GM19099 (cell line): ENCODE data around the gene CCT3.

Experiments used
- POLR2A ChIP-seq: IDR thresholded peaks from 3 replicates; pipeline ENCODE4 v1.6.1; 2011; ENCODE audit warnings: low read depth; ENCODE audit not compliant: insufficient read length; ENCODE audit errors: extremely low read depth

The CCT3 gene

GRCh38 chr1:156373546-156373945 lies 35.5 kb upstream of the CCT3 start:
- TF ChIP-seq POLR2A: no peak

DNA sequence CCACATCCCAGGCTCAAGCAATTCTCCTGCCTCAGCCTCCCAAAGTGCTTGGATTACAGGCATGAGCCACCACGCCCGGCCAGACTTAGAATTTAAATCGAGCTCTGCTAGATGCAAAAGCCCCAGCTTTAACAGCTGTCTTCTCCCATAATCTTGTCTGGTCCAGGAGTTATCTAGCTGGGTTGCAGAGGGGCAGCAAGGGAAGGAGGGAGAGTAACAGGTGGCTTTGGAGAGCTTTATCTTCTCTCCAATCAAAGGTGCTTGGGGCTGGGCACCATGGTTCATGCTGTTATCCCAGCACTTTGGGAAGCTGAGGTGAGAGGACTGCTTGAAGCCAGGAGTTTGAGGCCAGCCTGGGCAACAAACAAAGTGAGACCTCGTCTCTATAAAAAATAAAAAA lies 34.8 kb upstream of the CCT3 start:
- TF ChIP-seq POLR2A: no peak

GRCh38 chr1:156372265-156372586 lies 34.1 kb upstream of the CCT3 start:
- TF ChIP-seq POLR2A: no peak

GRCh38 chr1:156371553-156372264 lies 33.6 kb upstream of the CCT3 start:
- no peak for TF ChIP-seq POLR2A

GRCh38 chr1:156368889-156369684 lies 31.0 kb upstream of the CCT3 start, which contains the start of gene RHBG:
Gene RHBG (plus strand): TSS chr1:156369211. CDS start chr1:156369250, 39 bp downstream.
- TF ChIP-seq POLR2A: no peak

GRCh38 chr1:156368157-156368658 lies 30.1 kb upstream of the CCT3 start:
- no peak for TF ChIP-seq POLR2A

DNA sequence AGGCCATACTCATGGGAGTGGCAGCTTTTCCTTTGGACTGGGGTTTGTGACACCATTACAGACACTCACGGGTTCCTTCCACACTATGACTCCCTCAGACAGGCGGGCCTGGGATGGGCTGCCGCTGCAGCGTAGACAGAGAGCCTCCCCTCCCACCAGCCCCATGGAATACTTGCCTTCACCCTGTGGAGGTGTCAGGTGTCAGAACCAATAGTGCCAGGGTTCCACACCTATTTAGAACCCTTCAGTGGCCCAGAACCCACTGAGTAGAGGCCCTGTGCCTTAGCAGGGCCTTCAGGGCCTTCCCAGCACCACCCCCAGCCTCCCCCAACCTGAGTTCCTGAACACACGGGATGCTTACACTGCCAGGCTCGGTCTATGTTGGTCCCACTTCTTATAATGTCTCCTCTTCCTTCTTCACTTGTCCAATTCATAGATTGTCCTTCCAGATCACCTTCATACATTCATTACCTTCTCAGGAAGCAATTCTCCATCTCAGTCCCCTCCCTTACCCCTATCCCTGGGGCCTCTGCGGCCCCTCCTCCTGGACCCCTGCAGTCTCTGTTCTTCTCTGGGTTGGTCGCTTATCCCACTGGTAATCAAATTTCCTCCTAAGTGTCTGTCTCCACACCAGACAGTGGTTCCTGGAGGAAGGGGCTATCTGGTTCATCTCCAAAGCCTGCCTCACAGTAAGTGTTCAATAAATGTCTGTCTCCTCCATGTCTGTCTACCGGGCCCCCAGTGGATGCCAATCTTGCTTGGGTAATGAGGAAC lies 29.5 kb upstream of the CCT3 start:
- TF ChIP-seq POLR2A: no peak

DNA sequence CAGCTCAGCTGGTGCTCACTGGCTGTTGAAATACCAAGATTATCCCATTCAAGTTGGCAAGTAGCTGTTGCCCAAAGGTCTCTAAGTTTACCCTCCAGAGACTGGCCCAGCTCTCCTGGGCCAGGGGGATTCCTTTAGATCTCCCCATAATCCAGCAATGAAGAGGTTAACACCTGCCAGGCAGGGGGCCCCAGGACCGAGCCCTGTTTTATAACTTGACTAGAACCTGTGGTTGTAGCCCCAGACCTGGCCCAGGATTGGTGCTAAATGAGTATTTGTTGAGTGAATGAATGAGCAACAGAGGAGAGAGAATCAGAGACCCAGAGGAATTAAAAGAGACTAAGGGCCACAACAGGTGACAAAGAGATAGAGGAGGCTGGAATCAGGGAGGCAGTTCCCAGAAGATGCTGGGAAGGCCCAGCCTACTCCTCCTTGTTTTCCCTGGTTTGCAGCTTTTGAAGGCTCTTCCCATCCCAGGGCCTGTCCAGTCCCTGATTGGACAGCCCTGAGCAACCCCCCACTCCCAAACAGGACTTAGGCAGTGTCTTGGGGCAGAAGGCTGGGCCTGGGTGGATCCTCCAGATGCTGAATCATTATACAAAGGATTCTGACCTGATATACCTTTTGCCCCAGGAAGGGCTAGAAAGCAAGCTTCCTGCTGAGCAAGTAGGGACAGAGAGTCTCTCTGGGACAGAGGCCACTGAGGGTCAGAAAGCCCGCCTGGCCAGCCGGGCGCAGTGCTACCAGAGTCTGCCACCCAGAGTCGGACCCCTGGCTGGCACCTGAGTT lies 28.5 kb upstream of the CCT3 start:
- TF ChIP-seq POLR2A: no peak

- TF ChIP-seq POLR2A: no peak
Measured at GRCh38 chr1:156365754-156366153, 27.7 kb upstream of the CCT3 start.

DNA sequence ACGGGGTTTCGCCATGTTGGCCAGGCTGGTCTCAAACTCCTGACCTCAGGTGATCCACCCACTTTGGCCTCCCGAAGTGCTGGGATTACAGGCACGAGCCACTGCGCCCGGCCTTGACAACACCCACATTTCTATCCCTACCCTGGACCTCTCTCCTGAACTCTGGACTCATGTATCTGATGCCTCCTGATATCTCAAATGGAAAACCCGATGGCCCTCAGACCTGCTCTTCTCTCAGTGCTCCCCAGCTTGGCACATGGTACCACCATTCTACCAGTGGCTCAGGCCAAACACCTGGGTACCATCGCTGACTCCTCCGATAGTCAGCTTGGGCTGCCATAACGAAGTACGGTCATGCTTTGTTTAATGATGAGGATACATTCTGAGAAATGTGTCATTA lies 22.4 kb upstream of the CCT3 start:
- TF ChIP-seq POLR2A: no peak

DNA sequence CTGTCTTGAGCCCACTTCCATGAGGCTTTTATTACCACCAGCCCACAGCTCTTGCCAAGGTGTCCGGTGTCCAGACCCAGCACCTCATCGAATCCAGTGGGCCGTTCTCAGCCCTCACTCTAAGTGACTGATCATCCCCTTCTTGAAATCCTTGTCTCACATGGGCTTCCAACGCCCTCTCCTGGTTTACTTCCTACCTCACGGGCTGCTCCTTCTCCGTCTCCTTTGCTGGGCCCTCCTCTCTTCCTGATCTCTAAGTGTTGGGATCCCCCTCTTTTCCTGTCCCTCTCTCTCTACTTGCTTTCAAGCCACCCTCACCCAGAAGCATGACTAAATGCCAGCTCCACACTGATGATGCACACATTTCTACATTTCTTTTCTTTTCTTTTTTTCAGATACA lies 21.9 kb upstream of the CCT3 start:
- no peak for TF ChIP-seq POLR2A

DNA sequence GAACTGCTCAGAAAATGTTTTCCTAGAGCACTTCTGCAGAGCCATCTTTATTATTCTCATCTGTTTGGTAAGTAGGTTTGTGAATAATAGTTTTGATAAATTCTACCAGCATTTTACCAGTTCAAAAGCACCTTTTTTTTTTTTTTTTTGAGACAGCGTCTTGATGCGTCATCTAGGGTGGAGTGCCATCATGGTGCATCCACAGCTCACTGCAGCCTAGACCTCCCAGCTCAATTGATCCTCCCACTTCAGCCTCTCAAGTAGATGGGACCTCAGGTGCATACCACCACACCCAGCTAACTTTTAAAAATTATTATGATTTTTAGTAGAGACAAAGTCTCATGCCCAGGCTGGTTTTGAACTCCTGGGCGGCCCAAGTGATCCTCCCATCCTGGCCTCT lies 21.2 kb upstream of the CCT3 start:
- TF ChIP-seq POLR2A: no peak

- no peak for TF ChIP-seq POLR2A
Measured at GRCh38 chr1:156358641-156359040, 20.5 kb upstream of the CCT3 start.

GRCh38 chr1:156357977-156358376 lies 19.9 kb upstream of the CCT3 start:
- no peak for TF ChIP-seq POLR2A
